ENCODE measurements around the gene FHOD3.

FHOD3 gene

DNA sequence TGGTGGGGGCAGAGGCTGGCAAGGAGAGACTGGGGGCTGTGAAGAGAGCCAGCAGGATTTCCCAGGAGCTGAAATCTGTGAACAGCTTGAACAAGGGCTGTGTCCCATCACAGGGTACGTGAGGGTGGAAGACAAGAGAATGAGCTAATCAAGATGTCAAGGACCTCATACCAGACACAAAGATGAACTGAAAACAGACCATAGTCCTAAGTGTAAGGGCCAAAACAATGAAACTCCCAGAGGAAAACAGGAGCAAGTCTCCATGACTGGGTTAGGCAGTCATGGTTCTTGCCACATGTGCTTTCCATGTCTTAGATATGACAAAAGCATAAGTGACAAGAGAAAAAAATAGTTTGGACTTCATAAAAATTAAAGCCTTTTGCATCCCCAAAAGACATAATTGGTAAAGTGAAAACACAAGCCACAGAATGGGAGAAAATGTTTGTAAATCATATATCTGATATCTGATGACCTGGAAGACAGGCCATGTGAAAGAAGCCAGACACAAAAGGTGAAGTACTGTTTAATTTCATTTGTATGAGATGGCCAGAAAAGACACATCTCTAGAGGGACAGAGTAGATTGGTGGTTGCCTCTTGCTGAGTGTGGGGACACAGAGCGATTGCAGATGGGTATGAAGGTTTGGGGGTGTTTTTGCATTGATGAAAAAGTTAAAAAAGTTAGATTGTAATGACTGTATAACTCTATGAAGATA lies 67.6 kb downstream of the FHOD3 start:
- H3K4me1 ChIP-seq (ENCODE audit: insufficient read depth, low read length), result no peaks in the 10 kb centered on the region
- H3K36me3 ChIP-seq (ENCODE audit: insufficient read depth, low read length), result no peaks in the 10 kb centered on the region
- H3K9me3 ChIP-seq (ENCODE audit: control insufficient read depth, insufficient read depth, low read length), result no peaks in the 10 kb centered on the region
- no peak overlapping the region for H3K9ac ChIP-seq (ENCODE audit: low read depth, low read length)

DNA sequence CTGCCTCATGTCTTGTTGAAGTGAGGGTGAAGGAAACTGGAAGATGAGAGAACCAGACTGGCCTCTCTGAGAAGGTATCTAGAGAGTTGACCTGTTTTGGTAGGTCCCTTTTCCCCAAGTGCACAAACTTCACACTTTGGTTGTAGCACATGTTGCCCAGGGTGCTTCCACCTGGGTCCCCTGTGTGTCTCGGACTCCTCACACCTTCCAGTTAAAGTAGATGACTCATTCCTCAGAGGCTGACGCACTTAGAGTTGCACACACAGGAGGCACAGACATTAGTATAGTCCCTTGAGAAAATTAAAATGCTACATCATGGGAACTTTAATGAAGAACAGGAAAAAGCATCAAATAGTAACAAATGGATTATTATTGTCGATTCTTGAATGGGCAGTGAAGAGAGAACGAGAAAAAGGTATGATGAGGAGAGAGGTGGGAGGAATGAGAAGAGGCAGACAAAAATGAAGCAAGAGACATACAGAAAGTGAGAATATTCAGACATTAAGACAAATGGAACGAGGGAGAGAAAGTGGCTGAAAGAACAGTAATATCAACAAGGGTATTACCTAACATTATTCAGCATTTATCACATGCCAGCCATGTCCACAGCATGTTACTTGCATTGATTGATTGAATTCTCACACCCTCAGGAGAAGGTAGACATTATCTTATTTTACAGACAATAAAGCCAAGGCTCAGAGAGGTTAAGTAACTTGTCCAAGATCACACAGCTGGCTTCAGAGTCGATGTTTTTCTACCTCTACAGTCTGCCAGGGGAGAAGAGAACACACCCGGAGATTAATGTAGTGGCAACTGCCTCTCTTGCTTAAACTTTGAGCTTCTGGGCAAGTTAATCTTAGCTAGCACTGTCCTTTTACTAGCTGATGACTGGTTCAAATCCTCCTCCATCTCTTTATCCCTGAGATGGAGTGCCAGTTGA lies 68.6 kb downstream of the FHOD3 start:
- Histone ChIP-seq H3K36me3 (ENCODE audit: insufficient read depth, low read length) (no peaks in the 10 kb centered on the region), H3K9ac (ENCODE audit: low read depth, low read length) (no peak overlapping the region), H3K4me1 (ENCODE audit: insufficient read depth, low read length) (no peaks in the 10 kb centered on the region), H3K9me3 (ENCODE audit: control insufficient read depth, insufficient read depth, low read length) (no peaks in the 10 kb centered on the region)

DNA sequence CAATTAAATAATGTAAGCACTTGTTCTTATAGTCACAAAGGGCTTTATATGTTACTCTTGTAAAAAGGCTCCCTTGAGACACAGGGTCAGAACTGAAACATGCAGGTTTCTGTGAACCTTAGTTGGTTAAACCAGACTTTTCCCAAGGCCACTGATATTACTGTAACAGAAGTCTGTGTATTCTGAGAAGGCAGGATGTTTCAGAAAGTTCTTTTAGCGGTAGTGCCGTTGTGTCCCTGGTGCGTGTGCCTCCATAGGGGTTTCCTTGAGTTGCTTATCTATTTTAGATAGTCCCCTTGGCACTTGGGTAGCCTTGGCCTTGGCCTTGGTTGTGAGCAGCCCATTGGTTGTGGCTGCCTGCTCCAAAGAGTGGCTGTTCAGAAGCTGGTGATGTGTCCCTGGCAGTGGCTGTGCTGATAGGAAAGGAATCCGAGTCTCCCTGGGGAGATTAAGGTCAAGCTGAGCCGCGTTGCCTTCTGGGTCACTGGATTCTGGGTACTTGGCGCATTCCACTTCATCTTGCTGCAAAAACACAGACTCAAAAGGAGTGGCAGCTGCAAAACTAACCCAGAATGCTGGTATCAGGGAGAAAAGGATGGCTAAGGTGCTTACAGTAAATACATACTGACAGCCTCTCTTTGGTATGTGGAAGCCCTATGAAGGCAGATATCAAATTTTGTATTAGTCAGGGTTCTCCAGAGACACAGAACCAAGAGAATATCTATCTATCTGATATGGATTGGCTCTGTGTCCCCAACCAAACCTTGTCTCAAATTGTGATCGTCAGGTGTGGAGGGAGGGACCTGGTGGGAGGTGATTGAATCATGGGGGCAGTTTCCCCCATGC lies 69.7 kb downstream of the FHOD3 start:
- Histone ChIP-seq H3K4me1 (ENCODE audit: insufficient read depth, low read length) (no peaks in the 10 kb centered on the region), H3K9ac (ENCODE audit: low read depth, low read length) (no peak overlapping the region), H3K9me3 (ENCODE audit: control insufficient read depth, insufficient read depth, low read length) (peaks cover 5% of the 10 kb centered on the region; the same call in 1 of the 2 replicates), H3K36me3 (ENCODE audit: insufficient read depth, low read length) (no peaks in the 10 kb centered on the region)

DNA sequence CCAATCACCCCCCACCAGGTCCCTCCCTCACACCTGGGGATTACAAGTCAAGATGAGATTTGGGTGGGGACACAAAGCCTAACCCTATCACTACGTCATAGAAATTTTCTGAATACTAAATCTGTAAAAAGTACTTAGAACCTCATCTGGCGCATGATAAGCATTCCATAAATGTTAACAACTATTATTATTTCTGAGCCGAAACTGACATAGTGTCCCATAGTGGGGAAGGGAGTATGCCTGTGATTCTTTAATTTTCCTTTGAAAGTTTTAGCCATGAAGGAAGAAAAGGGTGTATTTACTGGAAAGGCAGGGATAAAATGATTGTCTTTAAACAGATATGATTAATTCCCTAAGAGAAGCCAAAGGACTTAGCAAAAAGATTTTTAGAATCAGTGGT lies 71.4 kb downstream of the FHOD3 start:
- no peaks in the 10 kb centered on the region for H3K36me3 ChIP-seq (ENCODE audit: insufficient read depth, low read length)
- H3K9me3 ChIP-seq (ENCODE audit: control insufficient read depth, insufficient read depth, low read length), result peaks cover 5% of the 10 kb centered on the region; the same call in 1 of the 2 replicates
- no peaks in the 10 kb centered on the region for H3K4me1 ChIP-seq (ENCODE audit: insufficient read depth, low read length)
- no peak overlapping the region for H3K9ac ChIP-seq (ENCODE audit: low read depth, low read length)

DNA sequence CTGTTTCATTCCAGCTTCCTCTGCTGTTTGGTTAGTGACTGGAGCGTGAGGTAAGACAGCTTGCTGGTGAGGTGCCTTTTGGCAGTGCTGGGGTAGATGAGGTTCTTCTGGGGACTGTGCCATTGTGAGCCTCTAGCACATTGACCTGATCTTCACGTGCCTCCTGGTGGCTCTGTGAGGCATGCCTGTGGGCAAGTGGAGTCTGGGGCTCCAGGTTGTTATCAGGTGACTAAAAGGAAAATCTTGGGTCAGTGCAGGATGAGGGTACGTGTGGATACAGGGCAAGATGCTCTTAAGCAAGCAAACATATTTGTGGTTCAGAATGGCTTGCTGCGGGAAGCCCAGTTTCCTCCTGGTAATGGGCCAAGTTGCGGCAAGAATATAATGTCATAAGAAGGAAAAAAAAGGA lies 75.4 kb downstream of the FHOD3 start:
- H3K36me3 ChIP-seq (ENCODE audit: insufficient read depth, low read length), result no peaks in the 10 kb centered on the region
- H3K9ac ChIP-seq (ENCODE audit: low read depth, low read length), result no peak overlapping the region

DNA sequence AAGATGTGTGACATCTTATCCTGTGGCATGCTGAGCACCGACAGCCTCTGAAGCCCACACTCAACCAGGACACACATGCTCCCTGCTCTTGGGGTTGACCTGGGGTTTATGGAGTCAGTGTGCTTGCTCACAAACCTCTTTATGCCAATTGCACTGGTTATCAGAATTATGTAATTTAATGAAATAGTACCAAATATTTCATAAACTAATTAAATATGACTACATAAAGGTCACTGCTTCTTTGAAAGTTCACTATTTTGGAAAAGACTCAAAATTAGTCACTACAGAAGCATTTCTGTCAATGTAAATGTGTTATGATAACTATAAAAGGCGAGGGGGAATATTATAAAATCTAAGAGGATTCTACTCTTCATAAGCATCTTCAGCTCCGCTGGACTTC lies 76.7 kb downstream of the FHOD3 start:
- H3K9me3 ChIP-seq (ENCODE audit: control insufficient read depth, insufficient read depth, low read length), result peaks cover 5% of the 10 kb centered on the region; the same call in 1 of the 2 replicates
- no peaks in the 10 kb centered on the region for H3K4me1 ChIP-seq (ENCODE audit: insufficient read depth, low read length)
- no peak overlapping the region for H3K9ac ChIP-seq (ENCODE audit: low read depth, low read length)
- H3K36me3 ChIP-seq (ENCODE audit: insufficient read depth, low read length), result no peaks in the 10 kb centered on the region

More for the DNA sequence above, 75.4 kb downstream of the FHOD3 start:
- Histone ChIP-seq H3K9me3 (ENCODE audit: control insufficient read depth, insufficient read depth, low read length) (peaks cover 5% of the 10 kb centered on the region; the same call in 1 of the 2 replicates), H3K4me1 (ENCODE audit: insufficient read depth, low read length) (no peaks in the 10 kb centered on the region)

DNA sequence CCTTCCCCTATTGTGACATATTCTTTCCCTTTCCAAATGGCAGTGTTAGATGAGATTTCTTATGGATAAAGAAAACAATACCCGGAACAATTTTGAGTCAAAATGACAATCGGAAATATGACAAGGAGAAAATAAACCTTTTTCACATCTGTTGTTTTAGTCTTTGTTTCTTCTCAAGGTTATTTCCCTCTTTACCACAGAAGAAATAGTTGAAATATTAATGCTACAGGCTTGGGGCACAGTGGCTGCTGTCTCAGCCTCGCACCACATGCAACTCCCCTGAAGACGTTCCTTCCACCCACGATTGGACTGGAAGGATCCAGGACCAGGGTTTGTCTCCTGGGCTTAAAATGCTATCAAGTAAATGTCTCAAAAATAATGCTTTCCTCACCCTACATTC lies 77.6 kb downstream of the FHOD3 start:
- Histone ChIP-seq H3K36me3 (ENCODE audit: insufficient read depth, low read length) (no peaks in the 10 kb centered on the region), H3K9ac (ENCODE audit: low read depth, low read length) (no peak overlapping the region), H3K4me1 (ENCODE audit: insufficient read depth, low read length) (no peaks in the 10 kb centered on the region), H3K9me3 (ENCODE audit: control insufficient read depth, insufficient read depth, low read length) (peaks cover 5% of the 10 kb centered on the region; the same call in 1 of the 2 replicates)

DNA sequence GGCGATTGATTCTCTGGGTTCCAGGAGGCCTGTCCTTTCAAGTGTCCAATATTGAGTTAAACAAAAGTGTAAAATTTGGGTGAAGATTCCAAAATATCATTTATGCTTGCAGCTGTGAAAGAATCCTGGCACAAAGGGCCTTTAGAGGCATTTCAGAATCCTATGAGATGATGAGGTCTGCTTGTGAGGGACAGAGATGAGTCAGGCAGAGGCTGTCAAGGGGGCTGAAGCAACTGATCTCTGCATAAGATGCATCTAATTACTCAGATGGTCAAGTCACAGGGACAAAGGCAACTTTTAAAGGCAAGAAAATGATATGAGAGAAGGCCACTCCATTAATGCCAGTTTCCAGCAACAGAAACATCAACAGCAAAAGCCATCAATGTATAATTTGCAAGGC lies 78.8 kb downstream of the FHOD3 start:
- peaks cover 4% of the 10 kb centered on the region; the same call in 1 of the 2 replicates for H3K9me3 ChIP-seq (ENCODE audit: control insufficient read depth, insufficient read depth, low read length)
- H3K9ac ChIP-seq (ENCODE audit: low read depth, low read length), result no peak overlapping the region
- no peaks in the 10 kb centered on the region for H3K36me3 ChIP-seq (ENCODE audit: insufficient read depth, low read length)
- H3K4me1 ChIP-seq (ENCODE audit: insufficient read depth, low read length), result no peaks in the 10 kb centered on the region

DNA sequence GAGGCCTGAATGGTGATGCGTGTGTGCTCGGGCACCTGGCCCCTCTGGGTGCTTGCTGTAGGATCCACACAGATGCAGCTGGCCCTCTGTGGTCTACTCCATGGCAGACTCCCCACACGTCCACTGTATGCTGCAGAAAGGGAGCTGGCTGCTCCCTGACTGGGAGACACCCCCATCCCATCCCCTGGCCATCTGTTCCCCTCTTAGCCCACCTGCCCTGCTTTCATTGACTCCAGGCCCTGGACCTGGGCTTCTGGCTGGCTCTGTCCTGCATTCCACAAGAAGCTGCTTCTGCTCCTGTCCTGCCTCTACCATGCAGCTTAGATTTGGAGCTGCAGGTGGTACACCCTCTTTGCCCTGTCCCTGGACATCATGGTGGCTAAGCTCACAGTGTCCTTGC lies 80.1 kb downstream of the FHOD3 start:
- no peaks in the 10 kb centered on the region for H3K9me3 ChIP-seq (ENCODE audit: control insufficient read depth, insufficient read depth, low read length)
- H3K4me1 ChIP-seq (ENCODE audit: insufficient read depth, low read length), result no peaks in the 10 kb centered on the region
- H3K9ac ChIP-seq (ENCODE audit: low read depth, low read length), result no peak overlapping the region
- H3K36me3 ChIP-seq (ENCODE audit: insufficient read depth, low read length), result no peaks in the 10 kb centered on the region

DNA sequence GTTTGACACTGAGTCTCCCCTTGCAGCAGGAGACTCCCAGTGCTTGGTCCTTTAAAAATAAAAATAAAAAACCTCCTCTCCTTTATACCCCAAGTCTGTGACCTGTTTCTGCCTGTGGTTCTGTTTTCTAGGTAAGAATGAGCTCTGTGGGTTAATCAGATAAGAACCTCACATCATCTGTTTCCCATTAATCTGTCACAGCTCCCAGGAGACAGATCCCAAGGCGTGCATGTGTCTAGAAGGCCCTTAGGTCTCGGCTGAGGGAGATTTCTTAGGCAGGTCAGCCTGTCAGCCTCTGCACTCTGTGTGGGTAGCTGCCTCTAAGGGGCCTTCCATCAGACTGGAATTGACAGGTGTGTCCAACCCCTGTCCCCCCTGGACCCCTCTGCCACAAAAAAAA lies 80.7 kb downstream of the FHOD3 start:
- H3K9me3 ChIP-seq (ENCODE audit: control insufficient read depth, insufficient read depth, low read length), result no peaks in the 10 kb centered on the region
- H3K9ac ChIP-seq (ENCODE audit: low read depth, low read length), result no peak overlapping the region
- H3K4me1 ChIP-seq (ENCODE audit: insufficient read depth, low read length), result no peaks in the 10 kb centered on the region
- H3K36me3 ChIP-seq (ENCODE audit: insufficient read depth, low read length), result no peaks in the 10 kb centered on the region

DNA sequence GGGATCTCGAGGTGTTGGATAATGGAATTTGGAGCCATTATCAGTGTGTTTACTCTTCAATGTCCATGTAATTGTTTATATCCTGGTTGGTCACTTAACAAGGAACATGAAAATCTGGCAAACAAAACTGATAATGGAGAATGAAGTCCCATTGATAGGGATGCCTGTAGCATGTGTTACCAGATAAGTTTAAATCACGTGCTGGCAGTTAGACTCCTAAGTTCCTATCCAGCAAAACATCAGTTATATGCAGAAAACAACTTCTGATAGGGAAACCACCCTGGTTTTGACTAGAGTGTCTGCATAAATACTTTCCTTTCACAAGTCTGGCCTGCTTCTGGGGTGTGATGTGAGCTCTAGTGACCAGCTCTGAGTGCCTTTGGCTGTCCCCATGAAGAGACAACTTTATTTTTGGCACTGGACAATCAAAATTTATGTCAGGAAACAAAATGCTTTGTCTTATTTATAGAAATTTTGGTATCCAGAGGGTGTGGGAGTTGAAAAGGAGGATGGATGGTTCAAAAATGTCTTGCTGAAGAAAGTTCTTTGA lies 82.0 kb downstream of the FHOD3 start:
- no peaks in the 10 kb centered on the region for H3K36me3 ChIP-seq (ENCODE audit: insufficient read depth, low read length)
- H3K9ac ChIP-seq (ENCODE audit: low read depth, low read length), result no peak overlapping the region
- H3K4me1 ChIP-seq (ENCODE audit: insufficient read depth, low read length), result no peaks in the 10 kb centered on the region
- no peaks in the 10 kb centered on the region for H3K9me3 ChIP-seq (ENCODE audit: control insufficient read depth, insufficient read depth, low read length)

DNA sequence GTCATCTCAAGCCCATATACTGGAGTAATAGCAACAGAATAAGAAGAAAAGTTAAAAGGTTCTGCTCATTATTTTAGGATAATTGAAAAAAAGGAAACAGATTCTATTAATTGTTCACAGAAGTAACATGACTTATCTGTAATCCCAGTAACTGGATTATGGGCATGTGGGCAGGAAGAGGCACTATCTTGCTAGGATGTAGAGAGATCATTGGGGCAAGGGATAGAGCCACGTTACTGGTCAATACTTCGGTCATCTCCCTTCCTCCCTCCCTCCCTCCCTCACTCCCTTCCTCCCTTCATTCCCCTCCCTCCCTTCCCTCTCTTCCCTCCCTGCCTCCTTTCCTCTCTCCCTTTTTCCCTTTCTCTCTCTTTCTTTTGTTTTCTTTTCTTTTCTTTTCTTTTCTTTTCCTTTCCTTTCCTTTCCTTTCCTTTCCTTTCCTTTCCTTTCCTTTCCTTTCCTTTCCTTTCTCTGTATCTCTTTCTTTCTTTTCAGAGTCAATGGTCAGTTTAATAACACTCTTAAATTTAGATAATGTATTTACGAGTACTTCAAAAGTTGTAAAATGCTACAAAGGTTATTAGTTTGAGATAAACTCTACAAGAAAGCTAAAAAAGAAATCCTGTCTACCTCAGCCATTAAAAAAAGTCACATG lies 82.8 kb downstream of the FHOD3 start:
- no peaks in the 10 kb centered on the region for H3K36me3 ChIP-seq (ENCODE audit: insufficient read depth, low read length)
- no peaks in the 10 kb centered on the region for H3K9me3 ChIP-seq (ENCODE audit: control insufficient read depth, insufficient read depth, low read length)
- H3K9ac ChIP-seq (ENCODE audit: low read depth, low read length), result no peak overlapping the region
- H3K4me1 ChIP-seq (ENCODE audit: insufficient read depth, low read length), result no peaks in the 10 kb centered on the region

DNA sequence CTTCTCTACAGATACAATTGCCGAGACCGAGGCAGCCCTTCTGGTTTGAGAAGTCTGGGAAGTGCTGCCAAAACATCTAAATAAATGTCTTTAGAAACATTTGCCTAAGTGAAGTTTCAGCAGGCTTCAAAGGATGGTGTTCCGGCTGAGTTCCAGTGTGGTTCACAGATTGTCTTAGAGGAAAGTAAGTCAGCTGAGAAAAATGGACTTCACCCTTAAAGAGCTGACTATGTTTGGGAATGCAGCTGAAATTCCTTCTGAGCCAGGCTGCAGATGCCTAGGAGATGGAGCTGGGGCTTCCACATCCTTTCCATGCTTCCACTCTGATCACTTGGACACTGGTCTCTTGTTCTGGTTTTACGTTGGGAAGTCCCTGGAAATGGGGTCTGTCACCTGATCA lies 83.6 kb downstream of the FHOD3 start:
- H3K9ac ChIP-seq (ENCODE audit: low read depth, low read length), result no peak overlapping the region
- H3K4me1 ChIP-seq (ENCODE audit: insufficient read depth, low read length), result no peaks in the 10 kb centered on the region
- H3K9me3 ChIP-seq (ENCODE audit: control insufficient read depth, insufficient read depth, low read length), result no peaks in the 10 kb centered on the region
- H3K36me3 ChIP-seq (ENCODE audit: insufficient read depth, low read length), result no peaks in the 10 kb centered on the region
